GM21515 (cell line): ENCODE data around the gene CDCA5.

Source experiments
- ATAC-seq: cut with Tn5 transposase; IDR thresholded peaks from one replicate; pipeline ENCODE4 v1.9.1; 2021; ENCODE audit not compliant: unreplicated experiment

Gene CDCA5

DNA sequence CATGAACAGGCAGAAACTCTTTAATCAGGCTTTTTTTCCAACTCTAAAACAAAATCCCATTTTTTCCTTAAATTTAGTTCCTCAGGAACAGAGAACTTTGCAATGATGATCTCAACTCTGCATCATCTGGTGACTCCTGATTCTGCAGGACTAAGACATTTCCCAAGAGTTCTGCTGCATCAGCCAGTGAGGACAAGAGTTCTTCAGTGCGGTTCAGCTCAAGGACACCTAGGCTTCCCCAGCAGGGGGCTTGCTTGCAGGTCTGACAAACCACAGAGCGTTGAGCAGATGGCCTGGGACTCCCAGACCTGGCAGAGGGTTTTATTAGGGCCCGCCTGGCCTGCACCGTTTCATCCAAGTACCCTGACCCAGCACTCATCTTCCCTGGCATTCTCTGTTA is 6.4 kb downstream of the CDCA5 start:
- no peak for ATAC-seq

- no peak for ATAC-seq
Observed at GRCh38 chr11:65072631-65072966, 11.2 kb downstream of the CDCA5 start.

- no peak for ATAC-seq
Observed at GRCh38 chr11:65071907-65072630, 11.8 kb downstream of the CDCA5 start.

GRCh38 chr11:65069217-65069616 is 14.6 kb downstream of the CDCA5 start:
- ATAC-seq: no peak

DNA sequence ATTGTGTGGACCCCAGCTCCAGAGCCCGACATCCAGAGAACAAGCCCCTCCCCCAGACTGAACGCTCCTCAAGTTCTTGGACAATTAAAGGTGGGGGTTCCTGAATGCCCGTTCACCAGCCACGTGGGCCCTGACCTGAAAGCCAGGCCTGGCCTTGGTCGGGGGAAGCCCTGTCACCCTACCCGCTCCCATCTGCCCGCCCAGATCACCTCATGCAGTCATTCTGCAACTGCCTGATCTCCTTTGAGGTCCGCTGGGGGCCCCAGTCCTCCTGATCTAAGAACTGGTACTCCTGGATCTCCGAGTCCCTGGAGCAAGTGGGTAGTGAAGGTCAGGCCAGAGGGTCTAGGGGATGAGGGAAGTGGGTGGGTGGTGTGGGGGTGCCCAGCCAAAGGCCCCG is 16.4 kb downstream of the CDCA5 start:
- ATAC-seq: no peak

DNA sequence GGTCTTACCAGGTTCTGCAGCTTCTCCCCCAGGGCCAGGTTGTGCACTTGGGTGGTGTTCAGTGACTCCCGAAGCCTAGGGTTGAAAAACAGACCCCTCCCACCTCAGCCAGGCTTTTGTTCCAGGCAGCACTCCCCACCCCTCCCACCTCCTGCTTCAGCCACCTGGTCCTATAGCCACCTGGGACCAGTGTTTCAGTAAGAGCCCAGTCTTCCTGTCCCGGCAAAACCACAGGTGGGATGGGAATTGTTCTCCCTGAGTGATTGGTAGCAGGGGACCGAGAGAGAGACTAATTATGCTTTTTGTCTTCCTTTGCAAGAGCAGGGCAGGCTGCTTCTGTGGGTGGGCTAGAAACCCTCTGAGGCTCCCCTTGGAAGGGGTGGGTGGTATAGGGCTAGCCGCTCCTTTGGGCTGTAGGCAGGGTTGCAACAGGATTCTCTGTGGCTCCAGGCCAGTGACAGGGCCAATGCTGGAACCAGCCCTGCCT is 17.0 kb downstream of the CDCA5 start:
- ATAC-seq: no peak

- ATAC-seq: no peak
Observed at GRCh38 chr11:65066315-65066714, 17.5 kb downstream of the CDCA5 start.

- ATAC-seq: no peak
Observed at GRCh38 chr11:65065851-65066250, 18.0 kb downstream of the CDCA5 start.

- no peak for ATAC-seq
Observed at GRCh38 chr11:65064847-65065240, 19.0 kb downstream of the CDCA5 start.

GRCh38 chr11:65063532-65063931 is 20.3 kb downstream of the CDCA5 start:
- no peak for ATAC-seq

DNA sequence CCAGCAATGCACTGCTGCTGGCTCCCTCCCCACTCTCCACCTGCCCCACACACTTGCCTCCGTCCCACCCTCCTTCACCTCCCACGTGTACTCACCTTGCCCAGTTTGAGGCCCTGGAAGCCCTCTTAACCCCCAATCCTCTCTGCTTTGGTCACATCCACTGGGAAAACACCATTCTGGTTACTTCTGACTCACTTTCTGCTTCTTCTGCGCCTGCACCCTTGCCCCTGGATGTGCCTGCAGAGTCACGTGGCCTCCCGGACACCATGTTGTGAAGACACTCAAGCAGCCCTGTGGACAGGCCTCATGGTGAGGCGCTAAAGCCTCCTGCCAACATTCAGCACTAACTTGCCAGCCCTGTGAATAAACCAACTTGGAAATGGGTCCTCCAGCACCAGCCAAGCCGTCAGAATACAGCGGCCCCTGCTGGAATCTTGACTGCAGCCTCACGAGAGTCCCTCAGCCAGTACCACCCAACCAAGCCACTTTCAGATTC is 22.9 kb downstream of the CDCA5 start:
- ATAC-seq: no peak

DNA sequence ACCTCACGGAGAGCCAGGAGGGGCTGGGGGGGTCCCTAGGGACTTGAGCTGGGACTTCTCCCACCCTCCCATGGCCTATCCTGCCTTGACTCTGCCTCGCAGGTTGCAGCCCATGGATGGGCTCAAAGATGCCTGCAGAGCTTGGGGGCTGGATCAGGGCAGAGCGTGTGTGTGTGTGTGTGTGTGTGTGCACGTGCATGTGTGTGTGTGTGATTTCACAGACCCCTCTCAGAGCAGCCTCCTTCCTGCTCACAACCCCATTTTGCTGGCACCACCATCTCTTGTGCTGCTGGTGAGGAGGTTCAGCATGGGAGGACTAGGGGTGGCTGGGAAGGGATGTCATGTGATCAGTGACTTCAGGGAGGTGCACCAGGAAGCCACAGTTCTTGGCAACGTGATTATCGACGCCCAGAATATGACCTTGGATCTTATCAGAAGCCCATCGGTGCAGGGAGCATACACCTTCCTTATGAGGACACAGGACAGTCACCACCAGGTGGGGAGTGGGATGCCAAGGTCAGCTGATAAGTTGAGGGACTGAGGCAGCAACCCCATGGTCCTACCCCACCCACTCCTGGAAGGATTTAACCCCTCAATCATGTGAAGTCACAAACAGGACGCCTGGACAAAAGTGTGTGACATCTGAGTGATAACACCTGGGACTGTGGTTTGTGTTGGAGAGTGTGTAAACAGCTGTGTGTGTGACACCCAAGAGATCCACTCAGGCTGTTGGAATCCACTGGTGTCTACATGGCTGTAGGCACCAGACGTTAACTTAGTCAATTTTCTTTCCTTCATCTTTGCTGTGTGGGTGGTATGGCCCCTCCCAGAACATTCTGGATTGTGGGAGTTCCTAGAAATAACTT is 23.6 kb downstream of the CDCA5 start:
- ATAC-seq: no peak

DNA sequence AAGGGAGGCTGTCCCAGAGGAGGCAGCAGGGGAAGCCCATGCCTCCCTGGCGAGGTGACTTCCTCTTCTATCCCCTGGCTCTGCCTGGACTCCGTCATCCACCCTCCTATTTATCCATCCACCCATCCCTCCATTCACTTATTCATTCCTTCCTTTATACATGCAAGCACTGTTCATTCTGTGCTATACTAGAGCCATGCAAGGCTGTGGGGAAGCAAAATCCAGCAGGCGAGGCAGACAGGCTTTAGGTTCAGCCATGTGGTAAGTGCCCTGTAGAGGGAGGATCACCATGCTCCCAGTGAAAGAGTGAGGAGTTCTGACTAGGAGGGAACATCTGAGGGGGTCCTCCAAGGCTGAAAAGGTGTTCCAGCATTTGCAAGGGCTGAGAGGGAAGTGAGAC is 24.3 kb downstream of the CDCA5 start:
- no peak for ATAC-seq

DNA sequence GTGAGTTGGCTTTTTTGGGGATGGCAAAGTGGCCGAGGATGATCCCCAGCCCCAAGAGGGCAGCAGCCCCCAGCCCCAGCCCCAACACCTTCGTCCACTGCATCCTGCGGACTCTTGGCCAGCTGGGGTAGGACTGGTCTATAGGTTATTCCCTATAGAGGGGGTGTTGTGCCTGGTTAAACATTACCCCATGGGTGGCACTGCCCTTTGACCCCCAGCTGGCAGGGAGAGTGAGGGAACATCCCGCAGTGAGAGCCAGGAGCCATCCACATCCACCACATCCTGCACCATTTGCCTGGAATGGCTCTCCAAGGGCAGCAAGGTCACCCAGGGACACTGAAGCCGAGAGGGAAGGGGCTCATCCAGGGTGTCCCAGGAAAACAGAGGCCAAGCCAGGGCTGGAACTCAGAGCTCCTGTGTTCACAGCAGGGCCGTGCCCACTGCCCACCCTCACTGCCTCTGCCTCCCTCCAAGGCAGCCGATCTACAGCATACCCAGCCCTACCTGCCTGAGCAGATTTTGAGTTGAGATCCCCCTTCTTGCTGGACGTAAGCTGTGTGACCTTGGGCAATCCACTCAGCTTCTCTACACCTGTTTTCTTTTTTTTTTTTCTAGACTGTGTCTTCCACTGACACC is 25.3 kb downstream of the CDCA5 start, which contains the start of gene NAALADL1:
NAALADL1 (minus strand) TSS at position 135 of the 636 bp plus-strand sequence; CDS start at position 103, 32 bp downstream.
- no peak for ATAC-seq

DNA sequence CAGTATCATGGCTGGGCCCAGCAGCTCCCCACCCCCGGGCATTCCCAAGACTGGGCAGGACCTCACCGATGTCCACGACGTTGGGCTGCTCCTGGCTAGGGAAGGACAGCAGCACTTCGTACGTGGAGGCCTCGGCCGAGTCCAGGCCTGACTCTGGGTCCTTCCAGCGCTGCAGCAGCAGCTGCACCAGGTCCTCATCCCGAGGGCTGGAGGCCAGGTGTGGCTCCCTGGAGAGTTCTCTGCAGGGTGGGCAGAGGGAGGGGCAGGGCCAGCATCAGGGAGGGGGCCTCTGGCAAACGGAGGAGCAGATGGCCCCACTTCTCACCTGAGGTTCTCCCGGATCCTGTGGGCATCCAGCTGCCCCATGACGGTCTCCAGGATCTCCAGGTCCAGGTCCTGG is 25.8 kb downstream of the CDCA5 start:
- no peak for ATAC-seq

DNA sequence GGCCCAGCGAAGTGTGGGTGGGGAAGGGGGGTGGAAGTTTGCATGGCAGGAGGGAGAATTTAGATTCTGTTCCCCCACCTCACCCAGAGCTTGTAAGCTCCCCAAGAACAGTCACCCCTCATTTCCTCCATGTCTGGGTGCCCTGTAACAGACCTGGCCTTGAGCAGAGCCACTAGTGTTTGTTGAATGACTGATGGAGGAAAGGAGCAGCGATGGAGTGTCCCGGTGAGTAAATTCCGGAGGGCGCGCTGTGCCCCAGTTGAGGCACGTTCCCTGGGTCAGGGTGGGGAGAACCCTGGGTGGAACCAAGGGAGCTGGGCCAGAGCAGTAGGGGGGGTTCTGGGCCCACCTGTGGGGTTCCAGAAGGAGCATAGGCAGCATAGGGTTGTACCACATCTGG is 26.3 kb downstream of the CDCA5 start:
- ATAC-seq: no peak

DNA sequence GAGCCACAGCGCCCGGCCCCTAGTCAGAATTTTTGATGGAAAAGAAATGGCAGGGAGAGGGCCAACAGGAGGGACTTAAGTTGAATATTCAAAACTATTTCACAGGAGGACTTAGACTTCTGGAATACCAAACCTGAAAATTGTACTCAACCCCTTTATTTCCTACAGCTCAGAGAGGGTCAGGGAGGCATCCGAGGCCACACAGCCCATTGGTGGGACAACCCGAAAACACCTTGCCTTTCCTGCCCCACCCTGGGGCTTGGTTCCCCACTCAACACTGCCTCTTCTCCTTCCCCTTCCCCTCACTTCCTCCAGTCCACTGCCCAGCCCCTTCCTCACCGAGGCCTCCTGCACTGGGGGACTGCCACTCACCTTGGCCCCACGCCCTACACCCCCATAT is 26.8 kb downstream of the CDCA5 start:
- no peak for ATAC-seq

- no peak for ATAC-seq
Observed at GRCh38 chr11:65055538-65055937, 28.3 kb downstream of the CDCA5 start.

DNA sequence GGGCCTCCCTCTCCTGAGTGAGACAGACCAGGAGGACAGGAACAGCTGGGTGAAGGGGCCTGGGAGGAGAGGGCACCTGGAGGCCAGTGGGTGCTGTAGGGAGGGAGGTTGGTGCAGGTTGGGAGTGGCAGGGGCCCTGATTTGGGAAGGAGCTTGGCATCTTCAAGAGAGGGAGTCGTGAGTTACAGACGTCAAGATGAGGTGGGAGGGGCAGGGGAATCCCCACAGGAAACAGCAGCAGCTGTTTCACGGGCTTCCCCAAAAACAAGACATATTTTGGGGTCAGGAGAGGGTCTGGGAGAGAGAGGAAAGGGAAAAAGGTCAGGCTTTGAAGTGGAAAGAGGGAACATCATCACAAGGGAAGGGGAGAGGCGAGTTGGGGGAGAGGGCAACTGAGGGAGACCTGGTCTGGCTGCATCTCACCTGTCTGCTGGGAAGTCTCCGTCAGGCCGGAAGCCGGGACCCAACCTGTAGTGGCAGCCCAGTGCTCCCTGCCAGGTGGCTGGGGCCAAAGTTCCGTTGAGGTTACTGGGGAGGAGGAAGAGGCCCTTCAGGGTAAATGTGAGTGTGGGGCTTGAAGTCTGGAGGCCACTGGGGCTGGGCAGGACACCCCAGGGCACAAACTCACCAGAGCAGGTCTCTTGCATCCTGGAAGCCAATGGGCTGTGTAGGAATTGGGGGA is 29.9 kb downstream of the CDCA5 start:
- no peak for ATAC-seq

GRCh38 chr11:65051398-65051858 is 32.4 kb downstream of the CDCA5 start:
- no peak for ATAC-seq
